A673 (cell line): ENCODE results near the gene ZPBP2. TPM values are rescaled to one million over a fixed set of nuclear protein-coding genes. Genes with fewer than 3 reads are reported as not detected.
"Not testable (repeated sequence)": the region's sequence is repeated elsewhere in the genome, so short reads cannot be mapped to it uniquely, and the experiment has no call there.

Experiments
- BruUV-seq: library from RNA; stranded (reverse); fragments of 400-500 nt; replicated peaks from 2 replicates; lab custom pipeline; 2021; lab: Mats Ljungman, UMichigan
- CTCF ChIA-PET: fragments of 300-600 bp; sonication (Branson Sonifier 250); formaldehyde crosslinking; loops from one replicate; lab custom pipeline; 2022; ENCODE audit warnings: antibody characterized with exemption; lab: Charles Lee
- POLR2A ChIA-PET: fragments of 300-600 bp; sonication (Branson Sonifier 250); formaldehyde crosslinking; loops from one replicate; lab custom pipeline; 2022; ENCODE audit warnings: antibody characterized with exemption; ENCODE audit not compliant: low non-redundant PET; lab: Charles Lee
- DNase-seq: peaks from one replicate; pipeline ENCODE4 v3.0.0-alpha.2; 2015; ENCODE audit warnings: low spot score
- H3K27ac ChIP-seq: fragments of 200-600 bp; sonication (generic); 2 replicates; pipeline ENCODE4 v1.5.1; 2016; ENCODE audit warnings: mixed run types, low read depth, mild to moderate bottlenecking, mixed read lengths, antibody characterized with exemption, low read length; ENCODE audit not compliant: poor library complexity, severe bottlenecking
- H3K27me3 ChIP-seq: fragments of 200-600 bp; sonication (generic); replicated peaks from 2 replicates; pipeline ENCODE4 v1.6.1; 2017; ENCODE audit warnings: mixed run types, low read depth, mild to moderate bottlenecking, mixed read lengths, antibody characterized with exemption, low read length; ENCODE audit not compliant: insufficient read depth, poor library complexity
- H3K36me3 ChIP-seq: fragments of 200-600 bp; sonication (generic); 2 replicates; pipeline ENCODE4 v1.6.1; 2016; ENCODE audit warnings: mixed run types, mild to moderate bottlenecking, mixed read lengths, antibody characterized with exemption, low read length; ENCODE audit not compliant: insufficient read depth, poor library complexity, severe bottlenecking
- H3K4me1 ChIP-seq: fragments of 200-600 bp; sonication (generic); 2 replicates; pipeline ENCODE4 v1.6.1; 2017; ENCODE audit warnings: mixed run types, mild to moderate bottlenecking, mixed read lengths, antibody characterized with exemption, low read length; ENCODE audit not compliant: insufficient read depth, poor library complexity, severe bottlenecking
- H3K4me3 ChIP-seq: fragments of 200-600 bp; sonication (generic); 2 replicates; pipeline ENCODE4 v1.5.1; 2016; ENCODE audit warnings: low read depth, mixed run types, mild to moderate bottlenecking, mixed read lengths, low read length; ENCODE audit not compliant: poor library complexity, severe bottlenecking
- H3K9me3 ChIP-seq: fragments of 200-600 bp; sonication (generic); 2 replicates; pipeline ENCODE4 v1.6.1; 2016; ENCODE audit warnings: mixed run types, low read depth, mild to moderate bottlenecking, mixed read lengths, antibody characterized with exemption, low read length; ENCODE audit not compliant: poor library complexity, severe bottlenecking
- CTCF ChIP-seq: fragments of 300-800, 200-600 bp; sonication (generic); conservative IDR thresholded peaks from 2 replicates; pipeline ENCODE4 v1.5.1; 2017; ENCODE audit warnings: low read depth, mild to moderate bottlenecking, antibody characterized with exemption, low read length, moderate library complexity, mixed read lengths
- EZH2 ChIP-seq: fragments of 200-600 bp; sonication (generic); IDR thresholded peaks from 2 replicates; pipeline ENCODE4 v1.6.1; 2017; ENCODE audit warnings: borderline replicate concordance, low read depth, mild to moderate bottlenecking, mixed read lengths, antibody characterized with exemption, low read length; ENCODE audit not compliant: poor library complexity, severe bottlenecking
- intact Hi-C: fragments of 100-400 bp; cut with micrococcal nuclease; formaldehyde crosslinking; loops from one replicate; pipeline ENCODE4 v1.10.0; 2022; ENCODE audit not compliant: unreplicated experiment
- total RNA-seq: library from RNA; stranded (reverse); gene quantifications from 2 replicates; pipeline ENCODE4 v1.2.3, GENCODE V29; 2021

The ZPBP2 gene
- total RNA-seq, 1 experiment from 2014 or later, result not detected

- no TSS peak for BruUV-seq
Measured at GRCh38 chr17:39852239-39852638, 15.8 kb upstream of the ZPBP2 start.

GRCh38 chr17:39854909-39855308 is 13.1 kb upstream of the ZPBP2 start:
- Histone ChIP-seq H3K4me1 (no peaks in the 10 kb centered on the region), H3K36me3 (no peaks in the 10 kb centered on the region), H3K27ac (no peak overlapping the region), H3K27me3 (no peaks in the 10 kb centered on the region), H3K9me3 (no peaks in the 10 kb centered on the region), H3K4me3 (no peak overlapping the region)
- intact Hi-C loops, result no loop called here
- no peak for DNase-seq
- ChIA-PET CTCF (no interaction called here), POLR2A (no interaction called here)
- no peak for TF ChIP-seq CTCF
- BruUV-seq, result no TSS peak

More at GRCh38 chr17:39852239-39852638, 15.8 kb upstream of the ZPBP2 start:
- Histone ChIP-seq H3K4me3 (no peak overlapping the region), H3K4me1 (no peaks in the 10 kb centered on the region), H3K36me3 (no peaks in the 10 kb centered on the region), H3K27ac (no peak overlapping the region), H3K27me3 (no peaks in the 10 kb centered on the region), H3K9me3 (no peaks in the 10 kb centered on the region)
- DNase-seq, result no peak
- intact Hi-C loops, result no loop called here
- ChIA-PET CTCF (no interaction called here), POLR2A (no interaction called here)
- TF ChIP-seq CTCF (no peak), EZH2 (no peak)

GRCh38 chr17:39855911-39856649 is 11.9 kb upstream of the ZPBP2 start:
- DNase-seq, BruUV-seq, H3K27ac ChIP-seq, H3K9me3 ChIP-seq, H3K27me3 ChIP-seq, H3K4me3 ChIP-seq, H3K36me3 ChIP-seq, POLR2A ChIA-PET, intact Hi-C loops, H3K4me1 ChIP-seq: not testable (repeated sequence)
- CTCF ChIA-PET, result interaction anchor here (0.6 kb wide), 1 partner anchor 621 kb away, joined by 3 read pairs; no protein-coding TSS in a partner anchor

- H3K36me3 ChIP-seq, result no peaks in the 10 kb centered on the region
- H3K27me3 ChIP-seq, result peaks cover 49% of the 10 kb centered on the region
- intact Hi-C loops, result no loop called here
- ChIA-PET CTCF (no interaction called here), POLR2A (no interaction called here)
- no peaks in the 10 kb centered on the region for H3K9me3 ChIP-seq
- BruUV-seq, result no TSS peak
- H3K27ac ChIP-seq, result no peak overlapping the region
- no peak for TF ChIP-seq CTCF
- no peak for TF ChIP-seq EZH2
- H3K4me3 ChIP-seq, result no peak overlapping the region
- no peaks in the 10 kb centered on the region for H3K4me1 ChIP-seq
- no peak for DNase-seq
Measured at GRCh38 chr17:39861235-39861634, 6.8 kb upstream of the ZPBP2 start.
